Measurements from ENCODE around the gene CCDC120.

Gene CCDC120

GRCh38 chrX:49058794-49059193, at the start of gene CCDC120:
CCDC120 (plus strand) TSS chrX:49058999; CDS start chrX:49062042, 3,043 bp downstream.
- ATAC-seq, result no peak

GRCh38 chrX:49019050-49019449, 39.7 kb upstream of the CCDC120 start:
- ATAC-seq, result no peak

GRCh38 chrX:49019599-49020249, 39.1 kb upstream of the CCDC120 start:
- ATAC-seq, result no peak

GRCh38 chrX:49029876-49030275, 28.9 kb upstream of the CCDC120 start:
- ATAC-seq, result no peak

GRCh38 chrX:49030283-49030682, 28.5 kb upstream of the CCDC120 start:
- ATAC-seq, result no peak

GRCh38 chrX:49037883-49038475, 20.8 kb upstream of the CCDC120 start:
- ATAC-seq, result no peak

GRCh38 chrX:49039598-49040375, 19.0 kb upstream of the CCDC120 start:
- ATAC-seq, result no peak

GRCh38 chrX:49040376-49040955, 18.3 kb upstream of the CCDC120 start:
- ATAC-seq, result no peak

GRCh38 chrX:49041744-49042580, 16.8 kb upstream of the CCDC120 start:
- no peak for ATAC-seq

GRCh38 chrX:49042581-49043219, 16.1 kb upstream of the CCDC120 start:
- peak in 1 of 2 donors; percentile 1 for ATAC-seq

- ATAC-seq, result peak; percentile 90 to 93
Measured at GRCh38 chrX:49043220-49043986, 15.4 kb upstream of the CCDC120 start, which contains the start of gene TFE3. TFE3 (minus strand) TSS chrX:49043357; CDS start chrX:49043226, 131 bp downstream.

GRCh38 chrX:49043987-49044281, 14.9 kb upstream of the CCDC120 start:
- no peak for ATAC-seq

- ATAC-seq, result peak; percentile 79 to 85
Measured at GRCh38 chrX:49053223-49054072, 5.4 kb upstream of the CCDC120 start.

GRCh38 chrX:49054073-49054762, 4.6 kb upstream of the CCDC120 start:
- ATAC-seq, result no peak

- no peak for ATAC-seq
Measured at GRCh38 chrX:49059201-49059600, 402 bp downstream of the CCDC120 start.

GRCh38 chrX:49059681-49060085, 884 bp downstream of the CCDC120 start:
- ATAC-seq, result no peak

GRCh38 chrX:49060914-49061313, 2.1 kb downstream of the CCDC120 start:
- no peak for ATAC-seq

- no peak for ATAC-seq
Measured at GRCh38 chrX:49061490-49061889, 2.7 kb downstream of the CCDC120 start.

- ATAC-seq, result no peak
Measured at GRCh38 chrX:49061916-49062315, 3.1 kb downstream of the CCDC120 start.

GRCh38 chrX:49063715-49064114, 4.9 kb downstream of the CCDC120 start:
- no peak for ATAC-seq
